Uterus (tissue), 2 donors: ENCODE results near the gene TRIM60.

ENCODE experiments used
- POLR2A ChIP-seq, 2 donors: fragments of 450-650 bp; IDR thresholded peaks; one replicate each; pipeline ENCODE4 v1.6.1; 2016; ENCODE audit warnings: antibody characterized with exemption in 2 of 2, mild to moderate bottlenecking in 1 of 2, moderate library complexity in 1 of 2
- TF ChIP-seq, protein P1 (sequence below), 4 experiments: fragments of 200-600 bp in 2 of 4; fragments of 450-650 bp in 2 of 4; sonication (generic) in 2 of 4; IDR thresholded peaks; one replicate each; pipeline ENCODE4 v1.5.1; 2016 to 2019; ENCODE audit warnings: antibody characterized with exemption in 4 of 4, mild to moderate bottlenecking in 2 of 4, moderate library complexity in 1 of 4

- TF ChIP-seq, protein P1, sequence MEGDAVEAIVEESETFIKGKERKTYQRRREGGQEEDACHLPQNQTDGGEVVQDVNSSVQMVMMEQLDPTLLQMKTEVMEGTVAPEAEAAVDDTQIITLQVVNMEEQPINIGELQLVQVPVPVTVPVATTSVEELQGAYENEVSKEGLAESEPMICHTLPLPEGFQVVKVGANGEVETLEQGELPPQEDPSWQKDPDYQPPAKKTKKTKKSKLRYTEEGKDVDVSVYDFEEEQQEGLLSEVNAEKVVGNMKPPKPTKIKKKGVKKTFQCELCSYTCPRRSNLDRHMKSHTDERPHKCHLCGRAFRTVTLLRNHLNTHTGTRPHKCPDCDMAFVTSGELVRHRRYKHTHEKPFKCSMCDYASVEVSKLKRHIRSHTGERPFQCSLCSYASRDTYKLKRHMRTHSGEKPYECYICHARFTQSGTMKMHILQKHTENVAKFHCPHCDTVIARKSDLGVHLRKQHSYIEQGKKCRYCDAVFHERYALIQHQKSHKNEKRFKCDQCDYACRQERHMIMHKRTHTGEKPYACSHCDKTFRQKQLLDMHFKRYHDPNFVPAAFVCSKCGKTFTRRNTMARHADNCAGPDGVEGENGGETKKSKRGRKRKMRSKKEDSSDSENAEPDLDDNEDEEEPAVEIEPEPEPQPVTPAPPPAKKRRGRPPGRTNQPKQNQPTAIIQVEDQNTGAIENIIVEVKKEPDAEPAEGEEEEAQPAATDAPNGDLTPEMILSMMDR (IDR thresholded peaks at IDR 0.05), result no peak
- no peak for TF ChIP-seq POLR2A (IDR thresholded peaks at IDR 0.05)
These were observed 16.4 kb downstream of the TRIM60 start for GRCh38 chr4:165048170-165048569.
